SH-SY5Y (cell line): ENCODE data around the gene HNMT.

ENCODE experiments used
- GATA2 ChIP-seq: IDR thresholded peaks from 2 replicates; pipeline ENCODE4 v1.6.1; 2011; ENCODE audit warnings: mild to moderate bottlenecking, low read depth, low read length
- GATA3 ChIP-seq: IDR thresholded peaks from 2 replicates; pipeline ENCODE4 v1.6.1; 2011; ENCODE audit warnings: low read depth, mild to moderate bottlenecking, low read length, moderate library complexity

The HNMT gene

GRCh38 chr2:137964066-137964858 lies at the start of gene HNMT:
TSS of gene HNMT (plus strand) at chr2:137964473. CDS start at chr2:137964492, 19 bp downstream.
- no peak; the same call in 1 of the 2 replicates for TF ChIP-seq GATA2
- TF ChIP-seq GATA3 = no peak

GRCh38 chr2:137921105-137921880 lies 43.0 kb upstream of the HNMT start:
- no peak for TF ChIP-seq GATA2
- TF ChIP-seq GATA3 = no peak

- no peak for TF ChIP-seq GATA3
- no peak for TF ChIP-seq GATA2
Observed at GRCh38 chr2:137924019-137924418, 40.3 kb upstream of the HNMT start.

GRCh38 chr2:137925599-137925998 lies 38.7 kb upstream of the HNMT start:
- TF ChIP-seq GATA2 = no peak
- TF ChIP-seq GATA3 = no peak

GRCh38 chr2:137927846-137928245 lies 36.4 kb upstream of the HNMT start:
- TF ChIP-seq GATA3 = no peak
- no peak for TF ChIP-seq GATA2

GRCh38 chr2:137928547-137929518 lies 35.4 kb upstream of the HNMT start:
- TF ChIP-seq GATA3 (no peak), GATA2 (no peak)

- no peak for TF ChIP-seq GATA3
Observed at GRCh38 chr2:137929519-137929916, 34.8 kb upstream of the HNMT start.

GRCh38 chr2:137930146-137930545 lies 34.1 kb upstream of the HNMT start:
- TF ChIP-seq GATA3 (no peak), GATA2 (no peak)

GRCh38 chr2:137935591-137935990 lies 28.7 kb upstream of the HNMT start:
- TF ChIP-seq GATA2 (no peak), GATA3 (no peak)

GRCh38 chr2:137937246-137937645 lies 27.0 kb upstream of the HNMT start:
- no peak for TF ChIP-seq GATA2
- TF ChIP-seq GATA3 = no peak

GRCh38 chr2:137937778-137938177 lies 26.5 kb upstream of the HNMT start:
- TF ChIP-seq GATA3 (no peak), GATA2 (no peak)

- TF ChIP-seq GATA2 (no peak), GATA3 (no peak)
Observed at GRCh38 chr2:137938204-137938603, 26.1 kb upstream of the HNMT start.

- TF ChIP-seq GATA3 (no peak), GATA2 (no peak)
Observed at GRCh38 chr2:137939026-137939425, 25.2 kb upstream of the HNMT start.

- TF ChIP-seq GATA2 (no peak), GATA3 (no peak)
Observed at GRCh38 chr2:137940154-137940553, 24.1 kb upstream of the HNMT start.
